ENCODE results near the gene CBX2.

DNA sequence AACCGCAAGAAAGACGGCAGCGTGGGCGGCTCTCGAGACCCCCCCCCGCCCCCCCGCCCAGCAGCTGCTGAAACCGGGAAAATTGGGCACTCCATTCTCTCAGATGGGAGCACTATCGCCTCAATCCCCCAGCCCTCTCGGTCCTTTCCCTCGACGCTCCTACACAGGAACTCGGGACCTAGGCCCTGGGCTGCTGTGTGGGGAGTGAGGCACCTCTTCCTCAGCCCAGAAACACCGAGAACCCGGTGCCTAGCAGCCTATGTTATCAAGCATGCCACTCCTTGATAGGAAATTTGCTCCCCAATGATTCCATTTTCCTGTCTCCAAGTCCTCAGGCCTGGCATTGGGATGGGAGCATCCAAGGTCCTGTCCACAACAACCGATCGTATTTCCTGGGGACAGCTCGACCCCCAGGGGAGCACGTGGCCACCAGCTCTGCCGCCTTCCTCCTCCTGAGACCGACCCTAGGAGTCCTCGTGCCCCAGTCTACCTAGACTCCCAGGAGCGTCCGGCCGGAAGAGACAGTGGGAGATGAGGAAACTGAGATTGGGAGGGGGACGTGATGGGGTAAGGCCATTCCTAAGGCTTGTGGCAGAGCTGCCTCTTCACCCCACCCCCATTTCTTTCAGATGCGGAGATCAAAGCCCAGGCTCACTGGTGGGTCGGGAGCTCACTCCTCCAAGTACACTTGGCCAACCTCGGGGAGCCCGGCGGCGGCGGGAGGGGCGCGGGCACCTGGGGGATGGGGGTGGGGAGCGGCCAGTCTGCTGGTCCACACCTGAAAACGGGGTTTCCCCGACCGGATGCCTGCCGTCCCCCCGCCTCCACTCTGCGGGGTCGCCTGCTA is 36.4 kb downstream of the CBX2 start:
- TF ChIP-seq, protein P1, sequence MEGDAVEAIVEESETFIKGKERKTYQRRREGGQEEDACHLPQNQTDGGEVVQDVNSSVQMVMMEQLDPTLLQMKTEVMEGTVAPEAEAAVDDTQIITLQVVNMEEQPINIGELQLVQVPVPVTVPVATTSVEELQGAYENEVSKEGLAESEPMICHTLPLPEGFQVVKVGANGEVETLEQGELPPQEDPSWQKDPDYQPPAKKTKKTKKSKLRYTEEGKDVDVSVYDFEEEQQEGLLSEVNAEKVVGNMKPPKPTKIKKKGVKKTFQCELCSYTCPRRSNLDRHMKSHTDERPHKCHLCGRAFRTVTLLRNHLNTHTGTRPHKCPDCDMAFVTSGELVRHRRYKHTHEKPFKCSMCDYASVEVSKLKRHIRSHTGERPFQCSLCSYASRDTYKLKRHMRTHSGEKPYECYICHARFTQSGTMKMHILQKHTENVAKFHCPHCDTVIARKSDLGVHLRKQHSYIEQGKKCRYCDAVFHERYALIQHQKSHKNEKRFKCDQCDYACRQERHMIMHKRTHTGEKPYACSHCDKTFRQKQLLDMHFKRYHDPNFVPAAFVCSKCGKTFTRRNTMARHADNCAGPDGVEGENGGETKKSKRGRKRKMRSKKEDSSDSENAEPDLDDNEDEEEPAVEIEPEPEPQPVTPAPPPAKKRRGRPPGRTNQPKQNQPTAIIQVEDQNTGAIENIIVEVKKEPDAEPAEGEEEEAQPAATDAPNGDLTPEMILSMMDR (IDR thresholded peaks at IDR 0.05), result no peak
- no peak for TF ChIP-seq EZH2phosphoT487 (IDR thresholded peaks at IDR 0.05)
- no peak for TF ChIP-seq EZH2 (IDR thresholded peaks at IDR 0.05)
